Endodermal cell (in vitro differentiated cells): ENCODE data around the gene PMM1. TPM values are rescaled to one million over a fixed set of nuclear protein-coding genes. Genes with fewer than 3 reads are reported as not detected.

ENCODE experiments used
- DNase-seq: peaks from one replicate; pipeline ENCODE4 v3.0.0-alpha.2; 2017
- H3K27ac ChIP-seq: 2 replicates; pipeline ENCODE4 v1.5.1; 2013; ENCODE audit warnings: mild to moderate bottlenecking, low read depth, low read length, moderate library complexity
- H3K27me3 ChIP-seq: 2 replicates; pipeline ENCODE4 v1.6.1; 2013; ENCODE audit warnings: mild to moderate bottlenecking, low read length, moderate library complexity; ENCODE audit not compliant: insufficient read depth, control insufficient read depth, poor library complexity, severe bottlenecking
- H3K36me3 ChIP-seq: 2 replicates; pipeline ENCODE4 v1.7.0; 2013; ENCODE audit warnings: mild to moderate bottlenecking, low read length, moderate library complexity; ENCODE audit not compliant: control insufficient read depth, insufficient read depth
- H3K4me1 ChIP-seq: one replicate; pipeline ENCODE4 v1.7.0; 2013; ENCODE audit warnings: low read length; ENCODE audit not compliant: control insufficient read depth, insufficient read depth
- H3K4me3 ChIP-seq: 2 replicates; pipeline ENCODE4 v1.5.1; 2013; ENCODE audit warnings: mild to moderate bottlenecking, low read length, moderate library complexity
- H3K9ac ChIP-seq: 2 replicates; pipeline ENCODE4 v1.6.1; 2013; ENCODE audit warnings: mild to moderate bottlenecking, low read length, moderate library complexity; ENCODE audit not compliant: poor library complexity, severe bottlenecking; ENCODE audit errors: extremely low read depth
- H3K9me3 ChIP-seq: 2 replicates; pipeline ENCODE4 v1.6.1; 2013; ENCODE audit warnings: mild to moderate bottlenecking, low read length, moderate library complexity; ENCODE audit not compliant: control insufficient read depth
- H3K27ac Mint-ChIP-seq: 2 replicates; pipeline ENCODE4 v1.8.0; 2020; ENCODE audit warnings: mixed read lengths
- H3K27me3 Mint-ChIP-seq: 2 replicates; pipeline ENCODE4 v1.8.0; 2021; ENCODE audit warnings: mild to moderate bottlenecking, mixed read lengths; ENCODE audit not compliant: insufficient read depth
- H3K36me3 Mint-ChIP-seq: 2 replicates; pipeline ENCODE4 v1.8.0; 2020; ENCODE audit warnings: low read depth, mixed read lengths
- H3K4me1 Mint-ChIP-seq: 2 replicates; pipeline ENCODE4 v1.8.0; 2020; ENCODE audit warnings: mixed read lengths
- H3K4me3 Mint-ChIP-seq: 2 replicates; pipeline ENCODE4 v1.8.0; 2020; ENCODE audit warnings: mild to moderate bottlenecking, moderate library complexity, mixed read lengths
- H3K9me3 Mint-ChIP-seq: 2 replicates; pipeline ENCODE4 v1.8.0; 2020; ENCODE audit warnings: mild to moderate bottlenecking, mixed read lengths
- WGBS, 2 experiments: methylation state at CpG; one replicate each; pipeline versions ENCODE4 v1.1.5 to v1.1.7; 2013; ENCODE audit warnings: missing lambda C conversion rate in 2 of 2, mixed read lengths in 1 of 2; ENCODE audit not compliant: insufficient coverage in 1 of 2, insufficient read length in 1 of 2; 5-methylcytosine and 5-hydroxymethylcytosine counted together
- total RNA-seq, 2 donors: library from RNA; stranded (reverse); fragmentation: NEBNext Ultra II Directional in 1 of 2; extraction: Animal tissue kit (Norgen Biotek cat#: 25700) in 1 of 2; gene quantifications; 2 replicates in 1 of 2; 3 replicates in 1 of 2; pipeline ENCODE4 v1.2.1, GENCODE V29; 2021
- TF ChIP-seq, protein P1 (sequence below): fragments of 200-600 bp; sonication (generic); conservative IDR thresholded peaks from 2 replicates; pipeline ENCODE4 v1.5.0; 2021; ENCODE audit warnings: antibody characterized with exemption, mild to moderate bottlenecking

PMM1 gene
- total RNA-seq, 2 donors from 2014 or later: 19.0 to 32.3 TPM

DNA sequence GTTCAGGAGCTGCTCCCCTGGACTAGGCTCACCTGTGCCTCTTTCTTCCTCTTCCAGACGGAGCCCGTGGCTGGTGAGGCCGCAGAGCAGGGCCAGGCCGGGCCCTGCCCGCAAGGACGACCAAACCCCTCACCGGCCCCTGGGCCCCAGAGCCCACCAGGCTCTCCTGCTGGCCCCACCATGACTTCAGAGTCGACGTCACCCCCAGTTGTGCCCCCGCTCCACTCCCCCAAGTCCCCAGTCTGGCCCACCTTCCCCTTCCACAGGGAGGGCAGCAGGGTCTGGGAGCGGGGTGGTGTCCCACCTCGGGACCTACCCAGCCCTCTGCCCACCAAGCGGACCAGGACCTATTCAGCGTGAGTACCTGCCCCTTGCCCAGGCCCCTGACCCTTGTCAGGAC lies 17.9 kb downstream of the PMM1 start:
- H3K9me3 Mint-ChIP-seq: no peaks in the 10 kb centered on the region
- no peak overlapping the region for H3K27ac Mint-ChIP-seq
- Histone ChIP-seq H3K27me3 (no peaks in the 10 kb centered on the region), H3K36me3 (peaks cover 4% of the 10 kb centered on the region), H3K4me1 (no peaks in the 10 kb centered on the region), H3K4me3 (no peak overlapping the region), H3K9me3 (no peaks in the 10 kb centered on the region), H3K9ac (no peak overlapping the region), H3K27ac (no peak overlapping the region)
- H3K4me3 Mint-ChIP-seq: no peak overlapping the region
- no peak for DNase-seq
- peaks cover 2% of the 10 kb centered on the region for H3K36me3 Mint-ChIP-seq
- WGBS, 2 experiments: 94 to 96% methylated on average over 7 to 14 of the region's 14 CpGs
- H3K27me3 Mint-ChIP-seq: no peaks in the 10 kb centered on the region
- H3K4me1 Mint-ChIP-seq: no peaks in the 10 kb centered on the region
- TF ChIP-seq, protein P1, sequence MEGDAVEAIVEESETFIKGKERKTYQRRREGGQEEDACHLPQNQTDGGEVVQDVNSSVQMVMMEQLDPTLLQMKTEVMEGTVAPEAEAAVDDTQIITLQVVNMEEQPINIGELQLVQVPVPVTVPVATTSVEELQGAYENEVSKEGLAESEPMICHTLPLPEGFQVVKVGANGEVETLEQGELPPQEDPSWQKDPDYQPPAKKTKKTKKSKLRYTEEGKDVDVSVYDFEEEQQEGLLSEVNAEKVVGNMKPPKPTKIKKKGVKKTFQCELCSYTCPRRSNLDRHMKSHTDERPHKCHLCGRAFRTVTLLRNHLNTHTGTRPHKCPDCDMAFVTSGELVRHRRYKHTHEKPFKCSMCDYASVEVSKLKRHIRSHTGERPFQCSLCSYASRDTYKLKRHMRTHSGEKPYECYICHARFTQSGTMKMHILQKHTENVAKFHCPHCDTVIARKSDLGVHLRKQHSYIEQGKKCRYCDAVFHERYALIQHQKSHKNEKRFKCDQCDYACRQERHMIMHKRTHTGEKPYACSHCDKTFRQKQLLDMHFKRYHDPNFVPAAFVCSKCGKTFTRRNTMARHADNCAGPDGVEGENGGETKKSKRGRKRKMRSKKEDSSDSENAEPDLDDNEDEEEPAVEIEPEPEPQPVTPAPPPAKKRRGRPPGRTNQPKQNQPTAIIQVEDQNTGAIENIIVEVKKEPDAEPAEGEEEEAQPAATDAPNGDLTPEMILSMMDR: no peak

DNA sequence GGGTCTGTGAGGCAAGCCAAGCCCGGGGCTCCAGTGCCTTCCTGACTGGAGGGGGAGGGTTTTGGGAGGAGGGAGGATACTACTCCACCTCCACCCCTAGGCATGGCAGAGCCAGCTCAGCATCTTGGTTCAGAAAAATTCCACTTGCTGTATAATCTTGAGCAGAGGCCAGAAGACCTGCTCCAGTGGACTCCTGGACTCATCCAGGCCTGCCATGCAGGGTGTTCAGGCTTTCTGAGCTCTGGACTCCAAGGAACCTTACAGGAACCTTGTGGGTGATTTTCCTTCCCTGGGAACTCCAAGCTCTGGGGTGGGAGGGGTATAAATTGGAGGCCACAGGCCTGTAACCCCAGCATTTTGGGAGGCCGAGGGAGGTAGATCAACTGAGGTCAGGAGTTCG lies 19.4 kb downstream of the PMM1 start:
- Histone ChIP-seq H3K27ac (no peak overlapping the region), H3K9me3 (no peaks in the 10 kb centered on the region), H3K4me1 (no peaks in the 10 kb centered on the region), H3K36me3 (no peaks in the 10 kb centered on the region), H3K4me3 (no peak overlapping the region), H3K9ac (no peak overlapping the region), H3K27me3 (no peaks in the 10 kb centered on the region)
- no peak overlapping the region for H3K27ac Mint-ChIP-seq
- TF ChIP-seq, protein P1: no peak
- H3K9me3 Mint-ChIP-seq: no peaks in the 10 kb centered on the region
- H3K36me3 Mint-ChIP-seq: no peaks in the 10 kb centered on the region
- no peaks in the 10 kb centered on the region for H3K4me1 Mint-ChIP-seq
- WGBS, 2 experiments: 90% methylated on average over 2 to 3 of the region's 3 CpGs
- no peak for DNase-seq
- H3K27me3 Mint-ChIP-seq: no peaks in the 10 kb centered on the region
- H3K4me3 Mint-ChIP-seq: no peak overlapping the region

DNA sequence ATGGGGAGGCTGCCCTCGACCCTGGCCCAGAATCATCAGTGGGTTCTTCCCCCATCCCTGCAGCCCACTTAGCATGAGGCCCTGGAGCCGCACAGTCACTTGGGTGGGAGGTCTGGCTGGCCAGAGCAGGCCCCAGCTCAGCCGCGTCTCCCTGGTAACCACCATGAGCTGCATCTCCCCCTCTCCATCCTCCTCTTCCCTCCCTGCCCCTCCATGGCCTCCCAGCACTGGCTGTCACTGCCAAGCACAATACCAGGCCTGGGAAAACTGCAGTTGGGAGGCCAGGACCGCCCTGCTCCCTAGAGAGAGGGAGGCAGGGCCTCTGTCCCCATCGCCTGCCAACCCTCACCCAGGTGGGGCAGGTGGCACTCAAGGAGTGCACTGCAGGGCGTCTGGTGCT lies 20.8 kb downstream of the PMM1 start:
- Mint-ChIP-seq H3K27ac (no peak overlapping the region), H3K4me1 (no peaks in the 10 kb centered on the region), H3K36me3 (no peaks in the 10 kb centered on the region), H3K4me3 (no peak overlapping the region), H3K27me3 (no peaks in the 10 kb centered on the region), H3K9me3 (no peaks in the 10 kb centered on the region)
- WGBS, 2 experiments: 75 to 78% methylated on average over 4 to 7 of the region's 7 CpGs
- TF ChIP-seq, protein P1: no peak
- peak overlapping the region; percentile 50 for H3K27ac ChIP-seq
- H3K9me3 ChIP-seq: no peaks in the 10 kb centered on the region
- DNase-seq: no peak
- no peak overlapping the region for H3K9ac ChIP-seq
- H3K4me1 ChIP-seq: no peaks in the 10 kb centered on the region
- no peaks in the 10 kb centered on the region for H3K27me3 ChIP-seq
- no peaks in the 10 kb centered on the region for H3K36me3 ChIP-seq
- H3K4me3 ChIP-seq: no peak overlapping the region
